H1 (cell line): ENCODE results near the gene DECR2. TPM values are rescaled to one million over a fixed set of nuclear protein-coding genes. Genes with fewer than 3 reads are reported as not detected.

ENCODE experiments used
- CTCF ChIA-PET: fragments of 300-600 bp; sonication (Branson Sonifier 250); formaldehyde crosslinking; loops from one replicate; lab custom pipeline; 2021; ENCODE audit not compliant: partially characterized antibody; lab: Charles Lee
- POLR2A ChIA-PET: fragments of 300-600 bp; sonication (Branson Sonifier 250); formaldehyde crosslinking; loops from one replicate; lab custom pipeline; 2021; ENCODE audit warnings: inconsistent platforms; ENCODE audit not compliant: partially characterized antibody; lab: Charles Lee
- DNase-seq, 2 experiments: peaks; one replicate each; pipeline versions ENCODE4 v3.0.0 to v3.0.0-alpha.2; 2010 to 2022; ENCODE audit warnings: low spot score in 2 of 2, low read depth in 1 of 2, mixed read lengths in 1 of 2
- FAIRE-seq: peaks from 2 replicates; lab custom pipeline; 2011; peaks lifted over from hg19 to GRCh38; lab: Jason Lieb, UNC
- H2AFZ ChIP-seq: 2 replicates; pipeline ENCODE4 v1.8.1; 2012; ENCODE audit warnings: low read length, inconsistent platforms
- H2AK5ac ChIP-seq: 2 replicates; pipeline ENCODE4 v1.6.1; 2013; ENCODE audit warnings: low read depth, low read length
- H2BK120ac ChIP-seq: replicated peaks from 2 replicates; pipeline ENCODE3; 2013; ENCODE audit warnings: low read depth, low read length, inconsistent platforms
- H2BK12ac ChIP-seq: 2 replicates; pipeline ENCODE4 v1.6.1; 2013; ENCODE audit warnings: low read depth, low read length
- H2BK15ac ChIP-seq: 2 replicates; pipeline ENCODE4 v1.6.1; 2013; ENCODE audit warnings: low read length
- H2BK20ac ChIP-seq: 2 replicates; pipeline ENCODE4 v1.6.1; 2013; ENCODE audit warnings: low read length
- H2BK5ac ChIP-seq: 2 replicates; pipeline ENCODE4 v1.6.1; 2013; ENCODE audit warnings: low read depth, low read length
- H3K14ac ChIP-seq: 2 replicates; pipeline ENCODE4 v1.6.1; 2013; ENCODE audit warnings: inconsistent platforms; ENCODE audit not compliant: insufficient read length
- H3K18ac ChIP-seq: 2 replicates; pipeline ENCODE4 v1.6.1; 2013; ENCODE audit warnings: low read length; ENCODE audit errors: extremely low read depth
- H3K23ac ChIP-seq: 2 replicates; pipeline ENCODE4 v1.6.1; 2013; ENCODE audit warnings: inconsistent platforms; ENCODE audit not compliant: insufficient read length
- H3K23me2 ChIP-seq: 2 replicates; pipeline ENCODE4 v1.6.1; 2013; ENCODE audit warnings: low read depth, low read length
- H3K27ac ChIP-seq: 2 replicates; pipeline ENCODE4 v1.6.1; 2011; ENCODE audit warnings: low read depth, low read length, inconsistent platforms
- H3K27me3 ChIP-seq, 4 experiments: replicated peaks in 1 of 4; 1 replicate in 1 of 4; 2 replicates in 3 of 4; pipeline versions ENCODE4 v1.6.1 to v1.8.1; 2011 to 2013; ENCODE audit warnings: low read length in 3 of 4, mild to moderate bottlenecking in 3 of 4, inconsistent platforms in 2 of 4, mixed read lengths in 2 of 4, moderate library complexity in 1 of 4; ENCODE audit not compliant: control insufficient read depth in 3 of 4, insufficient read depth in 3 of 4; ENCODE audit errors: extremely low read depth in 1 of 4
- H3K36me3 ChIP-seq, 4 experiments: 2 replicates each; pipeline versions ENCODE4 v1.6.1 to v1.8.1; 2011 to 2013; ENCODE audit warnings: mild to moderate bottlenecking in 4 of 4, low read length in 3 of 4, moderate library complexity in 2 of 4, control low read depth in 1 of 4, inconsistent platforms in 1 of 4; ENCODE audit not compliant: insufficient read depth in 4 of 4, control insufficient read depth in 2 of 4
- H3K4ac ChIP-seq: replicated peaks from 2 replicates; pipeline ENCODE3; 2013; ENCODE audit warnings: low read length, low read depth, mixed read lengths, inconsistent platforms; ENCODE audit not compliant: insufficient read length
- H3K4me1 ChIP-seq, 4 experiments: replicated peaks in 1 of 4; 1 replicate in 1 of 4; 2 replicates in 3 of 4; pipeline versions ENCODE4 v1.6.1 to v1.8.1; 2011 to 2013; ENCODE audit warnings: low read length in 3 of 4, inconsistent platforms in 2 of 4, mixed read lengths in 1 of 4; ENCODE audit not compliant: insufficient read depth in 4 of 4, control insufficient read depth in 3 of 4
- H3K4me2 ChIP-seq, 2 experiments: 2 replicates each; pipeline versions ENCODE4 v1.6.1 to v1.8.1; 2011 to 2013; ENCODE audit warnings: low read depth in 2 of 2, low read length in 2 of 2, control low read depth in 1 of 2, inconsistent platforms in 1 of 2, mild to moderate bottlenecking in 1 of 2; ENCODE audit not compliant: insufficient read depth in 1 of 2
- H3K4me3 ChIP-seq, 4 experiments: fragments of 200-600, 300-600 bp in 1 of 4; sonication (generic), shearing (Covaris generic), sonication (Bioruptor Twin) in 1 of 4; 2 replicates each; pipeline versions ENCODE4 v1.5.1 to v1.8.1; 2011 to 2016; ENCODE audit warnings: low read length in 4 of 4, low read depth in 3 of 4, control low read depth in 2 of 4, inconsistent platforms in 2 of 4, mild to moderate bottlenecking in 2 of 4, mixed read lengths in 1 of 4, moderate library complexity in 1 of 4; ENCODE audit not compliant: insufficient read depth in 2 of 4; ENCODE audit errors: extremely low read depth in 1 of 4
- H3K56ac ChIP-seq: replicated peaks from 2 replicates; pipeline ENCODE3; 2013; ENCODE audit warnings: low read depth, mild to moderate bottlenecking, mixed read lengths, low read length, inconsistent platforms; ENCODE audit not compliant: insufficient read length
- H3K79me1 ChIP-seq: 2 replicates; pipeline ENCODE4 v1.6.1; 2013; ENCODE audit warnings: low read depth, low read length, control low read depth
- H3K79me2 ChIP-seq, 2 experiments: 2 replicates each; pipeline versions ENCODE4 v1.6.1 to v1.8.1; 2012 to 2013; ENCODE audit warnings: low read length in 2 of 2, mild to moderate bottlenecking in 2 of 2, inconsistent platforms in 1 of 2; ENCODE audit not compliant: insufficient read depth in 2 of 2, control insufficient read depth in 1 of 2
- H3K9ac ChIP-seq, 4 experiments: replicated peaks in 1 of 4; 1 replicate in 1 of 4; 2 replicates in 3 of 4; pipeline versions ENCODE4 v1.6.1 to v1.8.1; 2011 to 2013; ENCODE audit warnings: low read depth in 3 of 4, low read length in 3 of 4, control low read depth in 2 of 4, mild to moderate bottlenecking in 2 of 4, moderate library complexity in 2 of 4, inconsistent platforms in 1 of 4; ENCODE audit errors: extremely low read depth in 1 of 4
- H3K9me3 ChIP-seq, 2 experiments: 2 replicates each; pipeline versions ENCODE4 v1.6.1 to v1.8.1; 2012 to 2013; ENCODE audit warnings: mild to moderate bottlenecking in 2 of 2, moderate library complexity in 2 of 2, control low read depth in 1 of 2, inconsistent platforms in 1 of 2, low read depth in 1 of 2, low read length in 1 of 2, mixed read lengths in 1 of 2; ENCODE audit not compliant: insufficient read depth in 2 of 2
- H4K20me1 ChIP-seq, 2 experiments: replicated peaks in 1 of 2; 2 replicates each; pipeline versions ENCODE3 to v1.8.1; 2011 to 2013; ENCODE audit warnings: inconsistent platforms in 2 of 2, low read length in 2 of 2, mild to moderate bottlenecking in 1 of 2; ENCODE audit not compliant: insufficient read depth in 2 of 2, control insufficient read depth in 1 of 2
- H4K5ac ChIP-seq: 2 replicates; pipeline ENCODE4 v1.6.1; 2013; ENCODE audit warnings: low read length, low read depth, mixed read lengths, inconsistent platforms; ENCODE audit not compliant: insufficient read length
- H4K8ac ChIP-seq: 2 replicates; pipeline ENCODE4 v1.8.0; 2013; ENCODE audit warnings: mild to moderate bottlenecking, moderate library complexity, low read length, inconsistent platforms; ENCODE audit not compliant: insufficient read depth; ENCODE audit errors: extremely low read depth
- H4K91ac ChIP-seq: replicated peaks from 2 replicates; pipeline ENCODE3; 2013; ENCODE audit warnings: low read length, mixed read lengths, inconsistent platforms; ENCODE audit not compliant: insufficient read length
- CREB1 ChIP-seq: IDR thresholded peaks from 2 replicates; pipeline ENCODE4 v1.6.1; 2012; ENCODE audit warnings: inconsistent platforms
- GABPA ChIP-seq: IDR thresholded peaks from 2 replicates; pipeline ENCODE4 v1.6.1; 2011; ENCODE audit warnings: mild to moderate bottlenecking, low read length, moderate library complexity, borderline replicate concordance; ENCODE audit not compliant: insufficient read depth
- POLR2AphosphoS5 ChIP-seq: IDR thresholded peaks from 2 replicates; pipeline ENCODE4 v1.6.1; 2011; ENCODE audit warnings: low read depth, low read length
- RXRA ChIP-seq: IDR thresholded peaks from 2 replicates; pipeline ENCODE4 v1.6.1; 2011; ENCODE audit warnings: low read depth, mild to moderate bottlenecking, low read length, moderate library complexity; ENCODE audit not compliant: insufficient read depth
- SRF ChIP-seq: IDR thresholded peaks from 2 replicates; pipeline ENCODE4 v1.6.1; 2011; ENCODE audit warnings: mild to moderate bottlenecking, low read depth, low read length, moderate library complexity
- WGBS, 2 experiments: shearing (Covaris generic) in 1 of 2; methylation state at CpG; one replicate each; pipeline versions ENCODE4 v1.1.6 to v1.1.7; 2013 to 2015; ENCODE audit warnings: low lambda C conversion rate in 2 of 2, mixed read lengths in 2 of 2, inconsistent platforms in 1 of 2, low coverage in 1 of 2, missing lambda C conversion rate in 1 of 2; ENCODE audit not compliant: insufficient replicate concordance in 2 of 2, insufficient coverage in 1 of 2, insufficient read length in 1 of 2; ENCODE audit errors: extremely low coverage in 1 of 2, missing lambda C conversion rate in 1 of 2; 5-methylcytosine and 5-hydroxymethylcytosine counted together
- polyA plus RNA-seq, 7 experiments: library from polyadenylated mRNA; depleted of rRNA in 3 of 7; stranded (reverse) in 5 of 7; unstranded in 2 of 7; fragments of >200 nt in 5 of 7; fragments of 200-250 nt in 2 of 7; gene quantifications; 1 replicate in 5 of 7; 2 replicates in 1 of 7; 4 replicates in 1 of 7; pipeline versions ENCODE4 v1.2.1 to v1.2.3, GENCODE V29; 2011 to 2013; ENCODE audit warnings: missing spikeins in 2 of 7, mixed read lengths in 2 of 7
- total RNA-seq: library from RNA; stranded (reverse); fragmentation: NEBNext Ultra II Directional; extraction: Animal tissue kit (Norgen Biotek cat#: 25700); gene quantifications from 2 replicates; pipeline ENCODE4 v1.2.1, GENCODE V29; 2021
- TF ChIP-seq, protein P1 (sequence below), 3 experiments: IDR thresholded peaks; 1 replicate in 2 of 3; 2 replicates in 1 of 3; pipeline versions ENCODE4 v1.5.1 to v1.6.1; 2011; ENCODE audit warnings: low read length in 3 of 3, mild to moderate bottlenecking in 3 of 3, inconsistent platforms in 2 of 3, low read depth in 1 of 3, moderate library complexity in 1 of 3; ENCODE audit not compliant: insufficient read depth in 1 of 3; ENCODE audit errors: control extremely low read depth in 1 of 3

Gene DECR2
- total and polyA plus RNA-seq, 2 of the 8 experiments (the other 6 are each of a cell fraction or from before 2014, with no cell fraction given), result 28.2 to 39.9 TPM

GRCh38 chr16:397736-398332 is 3.9 kb upstream of the DECR2 start:
- H4K20me1 ChIP-seq, result peaks cover 2 to 21% of the 10 kb centered on the region in 2 experiments
- peak overlapping the region; percentile 29 for H4K5ac ChIP-seq
- ChIA-PET POLR2A (interaction anchor here (1.0 to 6.7 kb wide), 12 partner anchors 9 to 128 kb away, joined by 3 to 67 read pairs (median 4); partner anchors contain the start of genes MRPL28 and RAB11FIP3), CTCF (interaction anchor here (1.2 to 1.4 kb wide), 3 partner anchors 9 to 89 kb away, joined by 3 to 6 read pairs (median 4); no protein-coding TSS in a partner anchor)
- no peak overlapping the region for H3K14ac ChIP-seq
- no peak overlapping the region for H3K56ac ChIP-seq
- H3K79me1 ChIP-seq, result no peaks in the 10 kb centered on the region; the same call in 1 of the 2 replicates
- no peak for FAIRE-seq
- H4K91ac ChIP-seq, result peak overlapping the region; percentile 73
- peaks cover 5% of the 10 kb centered on the region for H3K23me2 ChIP-seq
- TF ChIP-seq GABPA (peak; percentile 26; the same call in 1 of the 2 replicates), SRF (peak; percentile 33; the same call in 1 of the 2 replicates), POLR2AphosphoS5 (no peak), RXRA (no peak), CREB1 (0 out of 2 replicates have a peak, but pooled peaks have one; percentile 22)
- TF ChIP-seq, protein P1, sequence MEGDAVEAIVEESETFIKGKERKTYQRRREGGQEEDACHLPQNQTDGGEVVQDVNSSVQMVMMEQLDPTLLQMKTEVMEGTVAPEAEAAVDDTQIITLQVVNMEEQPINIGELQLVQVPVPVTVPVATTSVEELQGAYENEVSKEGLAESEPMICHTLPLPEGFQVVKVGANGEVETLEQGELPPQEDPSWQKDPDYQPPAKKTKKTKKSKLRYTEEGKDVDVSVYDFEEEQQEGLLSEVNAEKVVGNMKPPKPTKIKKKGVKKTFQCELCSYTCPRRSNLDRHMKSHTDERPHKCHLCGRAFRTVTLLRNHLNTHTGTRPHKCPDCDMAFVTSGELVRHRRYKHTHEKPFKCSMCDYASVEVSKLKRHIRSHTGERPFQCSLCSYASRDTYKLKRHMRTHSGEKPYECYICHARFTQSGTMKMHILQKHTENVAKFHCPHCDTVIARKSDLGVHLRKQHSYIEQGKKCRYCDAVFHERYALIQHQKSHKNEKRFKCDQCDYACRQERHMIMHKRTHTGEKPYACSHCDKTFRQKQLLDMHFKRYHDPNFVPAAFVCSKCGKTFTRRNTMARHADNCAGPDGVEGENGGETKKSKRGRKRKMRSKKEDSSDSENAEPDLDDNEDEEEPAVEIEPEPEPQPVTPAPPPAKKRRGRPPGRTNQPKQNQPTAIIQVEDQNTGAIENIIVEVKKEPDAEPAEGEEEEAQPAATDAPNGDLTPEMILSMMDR (IDR thresholded peaks at IDR 0.05; ENCODE audit: control extremely low read depth in 1 of 3, insufficient read depth in 1 of 3, low read depth in 1 of 3, low read length in 3 of 3), result peak in 2 of 3 experiments; percentile 13 to 28; a peak in 3 of 4 replicates
- H3K4me3 ChIP-seq, result peak overlapping the region; percentile 4 to 91 (median 37); a peak in 6 of 8 replicates
- H3K9ac ChIP-seq, result peak overlapping the region in 2 of 4 experiments; percentile 7 to 32; a peak in 2 of 7 replicates
- peak overlapping the region; percentile 53; the same call in 1 of the 2 replicates for H4K8ac ChIP-seq
- 48% methylated on average over 16 of the region's 29 CpGs; no CpG with 5 or more reads in 1 of the 2 experiments for WGBS, 2 experiments
- no peak overlapping the region for H2AFZ ChIP-seq
- H2BK120ac ChIP-seq, result no peak overlapping the region
- H2BK15ac ChIP-seq, result 0 out of 2 replicates have a peak overlapping the region, but pooled peaks have one; percentile 29
- H3K9me3 ChIP-seq, result no peaks in the 10 kb centered on the region
- H3K36me3 ChIP-seq, result peaks cover 7 to 18% (median 14%) of the 10 kb centered on the region in 4 experiments; a peak in 6 of 8 replicates
- peak overlapping the region; percentile 15 for H3K18ac ChIP-seq
- H3K27me3 ChIP-seq, result no peaks in the 10 kb centered on the region
- H2BK5ac ChIP-seq, result peak overlapping the region; percentile 71
- peak overlapping the region; percentile 32 to 58 for H3K4me2 ChIP-seq
- H3K27ac ChIP-seq, result peak overlapping the region; percentile 43; the same call in 1 of the 2 replicates
- H2BK12ac ChIP-seq, result no peak overlapping the region
- H2BK20ac ChIP-seq, result no peak overlapping the region
- H2AK5ac ChIP-seq, result peak overlapping the region; percentile 79; the same call in 1 of the 2 replicates
- no peaks in the 10 kb centered on the region; a peak in 1 of 4 replicates for H3K79me2 ChIP-seq
- DNase-seq, result peak in 1 of 2 experiments; percentile 82
- no peak overlapping the region for H3K4ac ChIP-seq
- H3K4me1 ChIP-seq, result peaks cover 0 to 26% (median 13%) of the 10 kb centered on the region in 4 experiments; a peak in 6 of 7 replicates
- no peak overlapping the region for H3K23ac ChIP-seq
